Measurements from ENCODE around the gene NOXO1. TPM values are rescaled to one million over a fixed set of nuclear protein-coding genes. Genes with fewer than 3 reads are reported as not detected.
A peak's percentile ranks its signal among the peaks of the same experiment; 100 is the strongest.

NOXO1 gene
- total RNA-seq, 1 donor from 2014 or later: 0.63 TPM

DNA sequence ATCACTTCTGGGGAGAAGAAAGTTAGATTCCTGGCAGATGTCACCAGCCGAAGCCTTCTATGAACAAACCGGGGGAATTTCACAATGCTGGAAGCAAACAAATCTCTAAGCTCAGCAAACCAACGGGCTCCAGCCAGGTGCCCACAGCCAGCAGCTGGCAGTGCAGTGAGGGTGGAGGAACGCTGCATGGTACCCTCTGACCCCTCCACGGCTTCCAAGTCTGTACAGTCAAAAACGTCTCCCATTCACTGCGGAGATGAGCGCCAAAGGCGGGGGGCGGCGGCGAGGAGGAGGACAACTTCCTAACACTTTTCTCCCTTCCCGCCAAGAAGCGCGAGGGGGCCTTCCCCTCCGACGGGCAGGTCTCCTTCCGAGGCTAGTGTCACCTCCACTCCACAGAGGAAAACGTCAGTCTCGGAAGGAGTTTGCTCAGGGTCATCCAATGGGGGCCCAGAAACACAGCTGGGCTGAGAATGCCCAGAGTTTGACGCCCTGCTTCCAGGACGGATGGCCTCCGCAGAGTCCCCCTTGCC is 27.4 kb upstream of the NOXO1 start:
- no peak for DNase-seq (ENCODE audit: extremely low spot score, unreplicated experiment)
- Mint-ChIP-seq H3K4me3 (peak overlapping the region; percentile 89), H3K4me1 (ENCODE audit: unreplicated experiment) (peaks cover 15% of the 10 kb centered on the region), H3K9me3 (no peaks in the 10 kb centered on the region), H3K27me3 (no peaks in the 10 kb centered on the region), H3K27ac (peak overlapping the region; percentile 90), H3K36me3 (no peaks in the 10 kb centered on the region)
- TF ChIP-seq, protein P1, sequence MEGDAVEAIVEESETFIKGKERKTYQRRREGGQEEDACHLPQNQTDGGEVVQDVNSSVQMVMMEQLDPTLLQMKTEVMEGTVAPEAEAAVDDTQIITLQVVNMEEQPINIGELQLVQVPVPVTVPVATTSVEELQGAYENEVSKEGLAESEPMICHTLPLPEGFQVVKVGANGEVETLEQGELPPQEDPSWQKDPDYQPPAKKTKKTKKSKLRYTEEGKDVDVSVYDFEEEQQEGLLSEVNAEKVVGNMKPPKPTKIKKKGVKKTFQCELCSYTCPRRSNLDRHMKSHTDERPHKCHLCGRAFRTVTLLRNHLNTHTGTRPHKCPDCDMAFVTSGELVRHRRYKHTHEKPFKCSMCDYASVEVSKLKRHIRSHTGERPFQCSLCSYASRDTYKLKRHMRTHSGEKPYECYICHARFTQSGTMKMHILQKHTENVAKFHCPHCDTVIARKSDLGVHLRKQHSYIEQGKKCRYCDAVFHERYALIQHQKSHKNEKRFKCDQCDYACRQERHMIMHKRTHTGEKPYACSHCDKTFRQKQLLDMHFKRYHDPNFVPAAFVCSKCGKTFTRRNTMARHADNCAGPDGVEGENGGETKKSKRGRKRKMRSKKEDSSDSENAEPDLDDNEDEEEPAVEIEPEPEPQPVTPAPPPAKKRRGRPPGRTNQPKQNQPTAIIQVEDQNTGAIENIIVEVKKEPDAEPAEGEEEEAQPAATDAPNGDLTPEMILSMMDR (conservative IDR thresholded peaks at IDR 0.05): no peak

DNA sequence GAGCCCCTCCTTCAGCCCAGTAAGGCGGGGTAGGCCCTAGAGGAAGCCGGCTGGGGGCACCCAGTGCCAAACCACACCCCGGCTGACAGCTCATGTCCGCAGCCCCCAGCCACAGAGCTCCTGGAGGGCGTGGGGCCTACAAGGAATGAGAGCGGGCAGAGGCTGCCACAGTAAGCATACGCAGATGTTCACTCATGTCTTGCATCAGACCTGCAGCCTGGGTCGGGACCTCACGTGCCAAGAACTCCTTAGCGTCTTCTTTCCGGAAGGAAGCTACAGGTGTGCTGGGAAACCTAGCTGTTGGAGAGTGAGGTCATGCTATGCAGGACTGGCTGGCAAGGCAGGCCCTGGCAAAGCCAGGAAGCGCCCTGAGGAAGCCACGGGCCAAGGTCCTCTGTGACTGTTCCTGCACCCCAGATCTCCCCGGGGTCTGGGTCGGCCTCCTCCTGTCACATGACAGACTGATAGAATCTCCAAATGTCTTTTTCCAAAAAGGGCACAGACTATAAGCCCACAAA is 26.8 kb upstream of the NOXO1 start:
- peaks cover 15% of the 10 kb centered on the region for H3K4me1 Mint-ChIP-seq (ENCODE audit: unreplicated experiment)
- H3K9me3 Mint-ChIP-seq: no peaks in the 10 kb centered on the region
- H3K4me3 Mint-ChIP-seq: peak overlapping the region; percentile 89
- DNase-seq (ENCODE audit: extremely low spot score, unreplicated experiment): no peak
- peak overlapping the region; percentile 90 for H3K27ac Mint-ChIP-seq
- H3K27me3 Mint-ChIP-seq: no peaks in the 10 kb centered on the region
- TF ChIP-seq, protein P1 (conservative IDR thresholded peaks at IDR 0.05): no peak
- no peaks in the 10 kb centered on the region for H3K36me3 Mint-ChIP-seq

DNA sequence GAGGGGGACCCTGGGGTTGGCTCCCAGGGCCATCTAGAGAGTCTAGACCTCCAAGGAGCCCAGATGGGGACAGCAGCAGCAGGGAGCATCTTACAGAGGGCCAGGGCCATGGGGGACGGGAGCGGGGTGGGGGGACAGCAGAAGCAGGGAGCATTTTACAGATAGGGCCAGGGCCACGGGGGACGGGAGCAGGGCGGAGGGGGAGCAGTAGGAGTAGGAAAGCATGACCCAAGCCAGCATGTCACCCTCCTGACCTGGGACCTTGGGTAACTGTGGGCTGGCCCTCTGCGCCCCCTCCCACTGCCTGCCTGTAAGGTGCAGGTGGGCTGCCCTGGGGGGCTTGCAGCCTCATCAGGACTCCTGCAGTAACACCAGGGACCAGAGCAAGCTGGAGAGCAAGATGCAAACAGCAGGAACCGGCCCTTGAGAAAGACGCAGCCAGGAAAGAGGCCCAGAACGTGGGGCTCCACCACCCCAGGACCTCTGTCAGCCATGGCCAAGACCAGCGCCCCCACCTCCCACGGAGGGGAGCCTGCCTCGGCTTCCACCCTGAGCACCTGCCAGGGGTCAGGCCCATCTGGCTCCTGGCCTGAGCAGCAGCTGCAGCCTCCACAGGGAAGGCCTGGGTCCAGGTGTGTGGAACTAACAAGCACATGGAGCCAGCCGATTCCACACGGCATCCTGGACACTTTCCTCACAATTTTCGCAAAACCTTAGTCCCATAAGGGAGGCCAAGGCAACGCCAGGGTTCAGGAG is 26.0 kb upstream of the NOXO1 start:
- Mint-ChIP-seq H3K9me3 (no peaks in the 10 kb centered on the region), H3K27me3 (no peaks in the 10 kb centered on the region), H3K4me3 (peak overlapping the region; percentile 89), H3K36me3 (no peaks in the 10 kb centered on the region), H3K27ac (peak overlapping the region; percentile 90), H3K4me1 (ENCODE audit: unreplicated experiment) (peaks cover 15% of the 10 kb centered on the region)
- DNase-seq (ENCODE audit: extremely low spot score, unreplicated experiment): no peak
- TF ChIP-seq, protein P1 (conservative IDR thresholded peaks at IDR 0.05): no peak

- TF ChIP-seq, protein P1 (conservative IDR thresholded peaks at IDR 0.05): no peak
- no peak for DNase-seq (ENCODE audit: extremely low spot score, unreplicated experiment)
Measured at GRCh38 chr16:2006317-2006716, 25.0 kb upstream of the NOXO1 start.

GRCh38 chr16:2005646-2006045 is 24.4 kb upstream of the NOXO1 start:
- peaks cover 15% of the 10 kb centered on the region for H3K4me1 Mint-ChIP-seq (ENCODE audit: unreplicated experiment)
- H3K36me3 Mint-ChIP-seq: no peaks in the 10 kb centered on the region
- no peak for DNase-seq (ENCODE audit: extremely low spot score, unreplicated experiment)
- H3K27ac Mint-ChIP-seq: no peak overlapping the region
- no peak overlapping the region for H3K4me3 Mint-ChIP-seq
- H3K9me3 Mint-ChIP-seq: no peaks in the 10 kb centered on the region
- TF ChIP-seq, protein P1 (conservative IDR thresholded peaks at IDR 0.05): no peak
- H3K27me3 Mint-ChIP-seq: no peaks in the 10 kb centered on the region

More at GRCh38 chr16:2006317-2006716, 25.0 kb upstream of the NOXO1 start:
- Mint-ChIP-seq H3K4me1 (ENCODE audit: unreplicated experiment) (peaks cover 15% of the 10 kb centered on the region), H3K36me3 (no peaks in the 10 kb centered on the region), H3K9me3 (no peaks in the 10 kb centered on the region), H3K4me3 (peak overlapping the region; percentile 51), H3K27me3 (no peaks in the 10 kb centered on the region), H3K27ac (peak overlapping the region; percentile 70)
